MCF 10A (cell line): ENCODE results near the gene ME3. TPM values are rescaled to one million over a fixed set of nuclear protein-coding genes. Genes with fewer than 3 reads are reported as not detected.

Experiments used
- BruUV-seq: library from RNA; stranded (reverse); fragments of 400-500 nt; replicated peaks from 2 replicates; lab custom pipeline; 2021; lab: Mats Ljungman, UMichigan
- CTCF ChIA-PET: fragments of 300-600 bp; sonication (Branson Sonifier 250); formaldehyde crosslinking; extraction: SDS; loops from one replicate; lab custom pipeline; 2021; ENCODE audit warnings: antibody characterized with exemption, inconsistent platforms; lab: Yijun Ruan, JAX
- POLR2A ChIA-PET: fragments of 300-600, 350-650 bp; sonication (Branson Sonifier 250); formaldehyde crosslinking; extraction: SDS; loops from one replicate; lab custom pipeline; 2020; ENCODE audit warnings: antibody characterized with exemption, inconsistent platforms; lab: Yijun Ruan, JAX
- DNase-seq: peaks from one replicate; pipeline ENCODE4 v3.0.0-alpha.2; 2018; ENCODE audit not compliant: unreplicated experiment
- H3K27ac Mint-ChIP-seq: one replicate; pipeline ENCODE4 v1.8.0; 2022; ENCODE audit warnings: mild to moderate bottlenecking, low read depth, mixed read lengths; ENCODE audit not compliant: unreplicated experiment
- H3K27me3 Mint-ChIP-seq: one replicate; pipeline ENCODE4 v1.8.0; 2022; ENCODE audit warnings: mixed read lengths; ENCODE audit not compliant: insufficient read depth, unreplicated experiment
- H3K36me3 Mint-ChIP-seq: one replicate; pipeline ENCODE4 v1.8.0; 2022; ENCODE audit warnings: mild to moderate bottlenecking, moderate library complexity, mixed read lengths; ENCODE audit not compliant: insufficient read depth, unreplicated experiment
- H3K4me1 Mint-ChIP-seq: one replicate; pipeline ENCODE4 v1.8.0; 2022; ENCODE audit warnings: mixed read lengths; ENCODE audit not compliant: insufficient read depth, unreplicated experiment
- H3K4me3 Mint-ChIP-seq: one replicate; pipeline ENCODE4 v1.8.0; 2022; ENCODE audit warnings: mild to moderate bottlenecking, moderate library complexity, mixed read lengths; ENCODE audit not compliant: unreplicated experiment
- H3K9me3 Mint-ChIP-seq: one replicate; pipeline ENCODE4 v1.8.0; 2022; ENCODE audit warnings: mixed read lengths; ENCODE audit not compliant: unreplicated experiment
- intact Hi-C: fragments of 100-400 bp; cut with micrococcal nuclease; formaldehyde crosslinking; loops from 2 replicates; pipeline ENCODE4 v1.14.1; 2022
- total RNA-seq: library from RNA; stranded (reverse); gene quantifications from 2 replicates; pipeline ENCODE4 v1.2.3, GENCODE V29; 2022
- TF ChIP-seq, protein P1 (sequence below): fragments of 200-600 bp; IDR thresholded peaks from one replicate; pipeline ENCODE4 v1.8.0; 2022; ENCODE audit warnings: antibody characterized with exemption, mild to moderate bottlenecking; ENCODE audit not compliant: unreplicated experiment

Gene ME3
- total RNA-seq, 1 experiment from 2014 or later: not detected

DNA sequence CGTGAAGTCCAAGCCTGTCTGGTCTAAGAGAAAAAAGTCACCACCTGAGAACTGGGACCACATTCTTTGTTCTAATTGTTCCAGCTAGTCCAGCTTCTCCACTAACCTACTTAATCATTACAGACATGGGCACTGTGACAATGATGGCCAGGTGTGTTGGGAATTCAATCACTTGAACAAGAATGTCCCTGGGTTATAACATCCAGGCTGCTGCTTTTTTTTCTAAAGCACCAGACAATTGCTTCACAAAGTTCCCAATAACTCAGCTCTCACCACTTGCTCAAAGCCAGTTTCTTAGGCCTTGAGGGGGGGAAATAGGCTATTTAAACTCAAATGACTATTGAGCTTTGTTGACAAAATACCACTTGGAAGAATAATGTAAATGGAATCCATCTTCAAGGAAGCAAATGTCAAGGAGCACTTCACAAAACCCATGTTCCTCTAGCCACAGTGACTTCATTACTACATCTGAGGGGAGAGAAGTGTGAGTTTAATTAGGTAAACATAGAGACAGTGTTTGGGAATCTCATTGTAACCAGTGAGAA is 80.3 kb downstream of the ME3 start:
- ChIA-PET POLR2A (interaction anchor here (1.1 kb wide), 1 partner anchor 17 kb away, joined by 3 read pairs; no protein-coding TSS in a partner anchor), CTCF (interaction anchor here (1.0 to 1.8 kb wide), 2 partner anchors 16 to 137 kb away, joined by 4 to 11 read pairs; no protein-coding TSS in a partner anchor)
- no peaks in the 10 kb centered on the region for H3K9me3 Mint-ChIP-seq
- H3K4me3 Mint-ChIP-seq: no peak overlapping the region
- H3K27ac Mint-ChIP-seq: no peak overlapping the region
- no peak for DNase-seq
- intact Hi-C loops: no loop called here
- BruUV-seq: no TSS peak
- no peaks in the 10 kb centered on the region for H3K36me3 Mint-ChIP-seq
- H3K27me3 Mint-ChIP-seq: no peaks in the 10 kb centered on the region
- H3K4me1 Mint-ChIP-seq: peaks cover 17% of the 10 kb centered on the region
- TF ChIP-seq, protein P1, sequence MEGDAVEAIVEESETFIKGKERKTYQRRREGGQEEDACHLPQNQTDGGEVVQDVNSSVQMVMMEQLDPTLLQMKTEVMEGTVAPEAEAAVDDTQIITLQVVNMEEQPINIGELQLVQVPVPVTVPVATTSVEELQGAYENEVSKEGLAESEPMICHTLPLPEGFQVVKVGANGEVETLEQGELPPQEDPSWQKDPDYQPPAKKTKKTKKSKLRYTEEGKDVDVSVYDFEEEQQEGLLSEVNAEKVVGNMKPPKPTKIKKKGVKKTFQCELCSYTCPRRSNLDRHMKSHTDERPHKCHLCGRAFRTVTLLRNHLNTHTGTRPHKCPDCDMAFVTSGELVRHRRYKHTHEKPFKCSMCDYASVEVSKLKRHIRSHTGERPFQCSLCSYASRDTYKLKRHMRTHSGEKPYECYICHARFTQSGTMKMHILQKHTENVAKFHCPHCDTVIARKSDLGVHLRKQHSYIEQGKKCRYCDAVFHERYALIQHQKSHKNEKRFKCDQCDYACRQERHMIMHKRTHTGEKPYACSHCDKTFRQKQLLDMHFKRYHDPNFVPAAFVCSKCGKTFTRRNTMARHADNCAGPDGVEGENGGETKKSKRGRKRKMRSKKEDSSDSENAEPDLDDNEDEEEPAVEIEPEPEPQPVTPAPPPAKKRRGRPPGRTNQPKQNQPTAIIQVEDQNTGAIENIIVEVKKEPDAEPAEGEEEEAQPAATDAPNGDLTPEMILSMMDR: no peak

DNA sequence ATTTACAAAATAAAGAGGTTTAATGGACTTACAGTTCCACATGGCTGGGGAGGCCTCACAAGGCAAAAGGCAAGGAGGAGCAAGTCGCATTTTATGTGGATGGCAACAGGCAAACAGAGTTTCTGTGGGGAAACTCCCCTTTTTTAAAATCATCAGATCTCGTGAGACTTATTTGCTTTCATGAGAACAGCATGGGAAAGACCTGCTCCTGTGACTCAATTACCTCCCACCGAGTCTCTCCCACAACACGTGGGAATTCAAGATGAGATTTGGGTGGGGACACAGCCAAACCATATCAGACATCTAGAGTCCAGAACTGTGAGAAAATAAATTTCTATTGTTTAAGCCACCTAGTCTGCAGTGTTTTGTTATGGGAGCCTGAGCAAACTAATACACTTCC is 80.8 kb downstream of the ME3 start:
- H3K4me3 Mint-ChIP-seq: no peak overlapping the region
- H3K27ac Mint-ChIP-seq: no peak overlapping the region
- H3K36me3 Mint-ChIP-seq: no peaks in the 10 kb centered on the region
- H3K9me3 Mint-ChIP-seq: no peaks in the 10 kb centered on the region
- H3K4me1 Mint-ChIP-seq: peaks cover 17% of the 10 kb centered on the region
- TF ChIP-seq, protein P1: no peak
- CTCF ChIA-PET: no interaction called here
- BruUV-seq: no TSS peak
- intact Hi-C loops: no loop called here
- no peaks in the 10 kb centered on the region for H3K27me3 Mint-ChIP-seq
- DNase-seq: no peak
- POLR2A ChIA-PET: no interaction called here

DNA sequence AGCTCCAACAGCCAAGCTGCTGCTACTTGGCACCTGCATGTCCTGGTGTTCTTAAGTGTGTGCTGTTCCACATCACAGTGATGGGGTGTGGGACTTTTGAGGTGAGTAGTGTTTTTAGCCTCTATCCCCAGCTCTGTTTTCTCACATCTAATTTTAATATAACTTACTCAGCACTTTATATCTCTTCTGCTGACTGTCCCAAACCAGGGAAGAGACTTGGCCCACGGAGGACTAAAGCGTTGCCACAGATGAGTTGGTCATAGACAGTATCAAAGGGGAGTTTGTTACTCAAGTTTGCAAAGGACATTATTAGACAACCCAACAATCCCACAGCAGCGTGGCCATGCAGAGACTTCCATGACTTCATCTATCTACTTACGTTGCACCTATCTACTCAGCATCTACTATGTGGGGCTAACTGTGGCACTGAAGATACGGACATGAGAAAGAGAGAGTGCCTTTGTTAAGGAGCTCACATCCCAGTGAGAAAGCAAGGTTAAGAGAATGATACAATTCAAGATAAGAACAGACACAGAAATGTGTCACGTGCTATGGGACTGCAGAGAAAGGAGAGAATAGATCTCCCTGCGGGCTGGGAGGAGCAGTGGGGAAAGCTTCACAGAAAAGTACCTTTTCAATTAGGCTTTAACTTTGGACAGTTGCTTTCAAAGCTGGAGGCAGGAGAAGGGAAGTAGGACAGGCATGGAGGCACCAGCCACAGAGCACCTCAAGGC is 82.4 kb downstream of the ME3 start:
- intact Hi-C loops: no loop called here
- no peaks in the 10 kb centered on the region for H3K27me3 Mint-ChIP-seq
- no peaks in the 10 kb centered on the region for H3K36me3 Mint-ChIP-seq
- BruUV-seq: no TSS peak
- H3K9me3 Mint-ChIP-seq: no peaks in the 10 kb centered on the region
- POLR2A ChIA-PET: no interaction called here
- H3K4me1 Mint-ChIP-seq: peaks cover 17% of the 10 kb centered on the region
- TF ChIP-seq, protein P1: no peak
- H3K4me3 Mint-ChIP-seq: no peak overlapping the region
- no peak for DNase-seq
- no peak overlapping the region for H3K27ac Mint-ChIP-seq
- CTCF ChIA-PET: interaction anchor here (0.6 to 1.1 kb wide), 5 partner anchors 10 to 619 kb away, joined by 3 to 6 read pairs (median 3); no protein-coding TSS in a partner anchor

DNA sequence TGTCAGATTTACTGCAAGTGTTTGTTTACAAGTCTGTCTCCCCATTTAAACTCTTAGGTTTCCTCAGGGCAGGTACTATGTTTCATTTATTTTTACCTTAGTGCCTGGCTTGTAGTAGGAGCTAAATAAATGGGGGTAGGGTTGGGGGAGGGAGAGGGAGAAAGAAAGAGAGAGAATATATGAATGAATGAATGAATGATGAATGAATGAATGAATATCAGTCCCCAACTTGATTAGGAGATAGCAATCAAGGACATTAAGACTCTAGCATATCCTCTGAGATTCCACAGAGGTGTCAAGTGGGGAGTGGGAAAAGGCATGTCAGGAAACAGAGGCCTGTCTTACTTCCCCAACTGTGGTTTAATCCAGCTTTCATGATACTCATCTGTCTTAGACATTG is 83.2 kb downstream of the ME3 start:
- TF ChIP-seq, protein P1: no peak
- POLR2A ChIA-PET: no interaction called here
- no peak overlapping the region for H3K27ac Mint-ChIP-seq

More for the DNA sequence above, 83.2 kb downstream of the ME3 start:
- Mint-ChIP-seq H3K9me3 (no peaks in the 10 kb centered on the region), H3K4me1 (peaks cover 12% of the 10 kb centered on the region), H3K4me3 (no peak overlapping the region), H3K27me3 (no peaks in the 10 kb centered on the region), H3K36me3 (no peaks in the 10 kb centered on the region)
- no TSS peak for BruUV-seq
- CTCF ChIA-PET: interaction anchor here (1.0 kb wide), 2 partner anchors 20 to 228 kb away, joined by 3 read pairs; no protein-coding TSS in a partner anchor
- DNase-seq: no peak
- intact Hi-C loops: no loop called here
